Hepatocyte (in vitro differentiated cells): ENCODE measurements around the gene CIC.

ENCODE experiments used
- CTCF ChIP-seq: fragments of 200-600 bp; sonication (generic); IDR thresholded peaks from 2 replicates; pipeline ENCODE4 v1.5.1; 2016; ENCODE audit warnings: antibody characterized with exemption, mild to moderate bottlenecking; ENCODE audit not compliant: poor library complexity
- EZH2 ChIP-seq: fragments of 200-600 bp; sonication (generic); IDR thresholded peaks from 2 replicates; pipeline ENCODE4 v1.6.1; 2016; ENCODE audit warnings: antibody characterized with exemption, mild to moderate bottlenecking, borderline replicate concordance

GRCh38 chr19:42284066-42284501, 15.0 kb downstream of the CIC start:
- TF ChIP-seq CTCF, result no peak
- no peak for TF ChIP-seq EZH2
